ENCODE data around the gene CDK5RAP1.
"Not testable (repeated sequence)": the region's sequence is repeated elsewhere in the genome, so short reads cannot be mapped to it uniquely, and the experiment has no call there.

CDK5RAP1 gene

GRCh38 chr20:33408313-33408712 is 7.0 kb upstream of the CDK5RAP1 start:
- Mint-ChIP-seq H3K27ac (no peak overlapping the region), H3K4me1 (ENCODE audit: low read depth) (peaks cover 7% of the 10 kb centered on the region), H3K9me3 (ENCODE audit: low read depth) (no peaks in the 10 kb centered on the region), H3K4me3 (no peak overlapping the region), H3K27me3 (no peaks in the 10 kb centered on the region), H3K36me3 (peaks cover 8% of the 10 kb centered on the region)

- Mint-ChIP-seq H3K9me3 (ENCODE audit: low read depth) (no peaks in the 10 kb centered on the region), H3K27me3 (no peaks in the 10 kb centered on the region), H3K4me1 (ENCODE audit: low read depth) (peaks cover 7% of the 10 kb centered on the region), H3K36me3 (peaks cover 8% of the 10 kb centered on the region), H3K4me3 (no peak overlapping the region), H3K27ac (no peak overlapping the region)
Measured at GRCh38 chr20:33407796-33408195, 6.5 kb upstream of the CDK5RAP1 start.

GRCh38 chr20:33407251-33407650 is 5.9 kb upstream of the CDK5RAP1 start:
- no peaks in the 10 kb centered on the region for H3K9me3 Mint-ChIP-seq (ENCODE audit: low read depth)
- no peak overlapping the region for H3K27ac Mint-ChIP-seq
- peaks cover 11% of the 10 kb centered on the region for H3K4me1 Mint-ChIP-seq (ENCODE audit: low read depth)
- H3K4me3 Mint-ChIP-seq = no peak overlapping the region
- H3K27me3 Mint-ChIP-seq = no peaks in the 10 kb centered on the region
- peaks cover 8% of the 10 kb centered on the region for H3K36me3 Mint-ChIP-seq

- no peak overlapping the region for H3K4me3 Mint-ChIP-seq
Measured at GRCh38 chr20:33404281-33404680, 3.0 kb upstream of the CDK5RAP1 start.

GRCh38 chr20:33401921-33402369 is 626 bp upstream of the CDK5RAP1 start:
- Mint-ChIP-seq H3K27me3 (no peaks in the 10 kb centered on the region), H3K27ac (peak overlapping the region; percentile 92), H3K4me1 (ENCODE audit: low read depth) (peaks cover 51% of the 10 kb centered on the region), H3K4me3 (peak overlapping the region; percentile 99), H3K9me3 (ENCODE audit: low read depth) (no peaks in the 10 kb centered on the region), H3K36me3 (peaks cover 4% of the 10 kb centered on the region)

More at GRCh38 chr20:33404281-33404680, 3.0 kb upstream of the CDK5RAP1 start:
- Mint-ChIP-seq H3K27me3 (no peaks in the 10 kb centered on the region), H3K36me3 (peaks cover 4% of the 10 kb centered on the region), H3K4me1 (ENCODE audit: low read depth) (peaks cover 33% of the 10 kb centered on the region), H3K27ac (no peak overlapping the region), H3K9me3 (ENCODE audit: low read depth) (no peaks in the 10 kb centered on the region)

- Mint-ChIP-seq H3K9me3 (ENCODE audit: low read depth) (no peaks in the 10 kb centered on the region), H3K36me3 (peaks cover 4% of the 10 kb centered on the region), H3K27me3 (no peaks in the 10 kb centered on the region), H3K4me1 (ENCODE audit: low read depth) (peaks cover 61% of the 10 kb centered on the region), H3K4me3 (peak overlapping the region; percentile 99), H3K27ac (peak overlapping the region; percentile 92)
Measured at GRCh38 chr20:33400812-33401183, 521 bp downstream of the CDK5RAP1 start.

- Mint-ChIP-seq H3K36me3 (peaks cover 4% of the 10 kb centered on the region), H3K27me3 (no peaks in the 10 kb centered on the region), H3K27ac (no peak overlapping the region), H3K9me3 (ENCODE audit: low read depth) (no peaks in the 10 kb centered on the region), H3K4me3 (peak overlapping the region; percentile 99), H3K4me1 (ENCODE audit: low read depth) (peaks cover 61% of the 10 kb centered on the region)
Measured at GRCh38 chr20:33399924-33400323, 1.4 kb downstream of the CDK5RAP1 start.

- Mint-ChIP-seq H3K4me3 (no peak overlapping the region), H3K36me3 (peaks cover 10% of the 10 kb centered on the region), H3K4me1 (ENCODE audit: low read depth) (peaks cover 32% of the 10 kb centered on the region), H3K27ac (no peak overlapping the region), H3K27me3 (no peaks in the 10 kb centered on the region), H3K9me3 (ENCODE audit: low read depth) (no peaks in the 10 kb centered on the region)
Measured at GRCh38 chr20:33394718-33395117, 6.6 kb downstream of the CDK5RAP1 start.

- Mint-ChIP-seq H3K27me3 (no peaks in the 10 kb centered on the region), H3K27ac (no peak overlapping the region), H3K9me3 (ENCODE audit: low read depth) (no peaks in the 10 kb centered on the region), H3K36me3 (peaks cover 10% of the 10 kb centered on the region), H3K4me1 (ENCODE audit: low read depth) (peaks cover 24% of the 10 kb centered on the region), H3K4me3 (no peak overlapping the region)
Measured at GRCh38 chr20:33393609-33394008, 7.7 kb downstream of the CDK5RAP1 start.

GRCh38 chr20:33391722-33392415 is 9.4 kb downstream of the CDK5RAP1 start:
- Mint-ChIP-seq H3K36me3 (peaks cover 10% of the 10 kb centered on the region), H3K27ac (peak overlapping the region; percentile 6), H3K9me3 (ENCODE audit: low read depth) (no peaks in the 10 kb centered on the region), H3K4me1 (ENCODE audit: low read depth) (peaks cover 10% of the 10 kb centered on the region), H3K27me3 (no peaks in the 10 kb centered on the region), H3K4me3 (no peak overlapping the region)

GRCh38 chr20:33389326-33389725 is 12.0 kb downstream of the CDK5RAP1 start:
- H3K36me3 Mint-ChIP-seq = peaks cover 10% of the 10 kb centered on the region
- H3K4me1 Mint-ChIP-seq (ENCODE audit: low read depth); H3K4me3 Mint-ChIP-seq; H3K9me3 Mint-ChIP-seq (ENCODE audit: low read depth); H3K27ac Mint-ChIP-seq; H3K27me3 Mint-ChIP-seq: not testable (repeated sequence)

GRCh38 chr20:33388268-33388667 is 13.1 kb downstream of the CDK5RAP1 start:
- Mint-ChIP-seq H3K27me3 (no peaks in the 10 kb centered on the region), H3K4me3 (no peak overlapping the region), H3K9me3 (ENCODE audit: low read depth) (no peaks in the 10 kb centered on the region), H3K27ac (no peak overlapping the region), H3K4me1 (ENCODE audit: low read depth) (no peaks in the 10 kb centered on the region), H3K36me3 (peaks cover 6% of the 10 kb centered on the region)

GRCh38 chr20:33387177-33387576 is 14.1 kb downstream of the CDK5RAP1 start:
- H3K4me3 Mint-ChIP-seq = no peak overlapping the region
- H3K27me3 Mint-ChIP-seq = no peaks in the 10 kb centered on the region
- peaks cover 3% of the 10 kb centered on the region for H3K36me3 Mint-ChIP-seq
- H3K27ac Mint-ChIP-seq = no peak overlapping the region
- no peaks in the 10 kb centered on the region for H3K9me3 Mint-ChIP-seq (ENCODE audit: low read depth)
- no peaks in the 10 kb centered on the region for H3K4me1 Mint-ChIP-seq (ENCODE audit: low read depth)

- H3K27me3 Mint-ChIP-seq = no peaks in the 10 kb centered on the region
- no peaks in the 10 kb centered on the region for H3K9me3 Mint-ChIP-seq (ENCODE audit: low read depth)
- H3K36me3 Mint-ChIP-seq = peaks cover 3% of the 10 kb centered on the region
Measured at GRCh38 chr20:33386673-33387072, 14.6 kb downstream of the CDK5RAP1 start.

GRCh38 chr20:33377366-33377765 is 24.0 kb downstream of the CDK5RAP1 start:
- Mint-ChIP-seq H3K9me3 (ENCODE audit: low read depth) (no peaks in the 10 kb centered on the region), H3K27ac (no peak overlapping the region), H3K36me3 (peaks cover 4% of the 10 kb centered on the region), H3K27me3 (no peaks in the 10 kb centered on the region), H3K4me1 (ENCODE audit: low read depth) (peaks cover 9% of the 10 kb centered on the region), H3K4me3 (no peak overlapping the region)

More at GRCh38 chr20:33386673-33387072, 14.6 kb downstream of the CDK5RAP1 start:
- Mint-ChIP-seq H3K27ac (no peak overlapping the region), H3K4me1 (ENCODE audit: low read depth) (no peaks in the 10 kb centered on the region), H3K4me3 (no peak overlapping the region)

Data from activated naive CD8-positive, alpha-beta T cell (primary cell).